A673 (cell line): Measurements from ENCODE around the gene CTNNA1. TPM values are rescaled to one million over a fixed set of nuclear protein-coding genes. Genes with fewer than 3 reads are reported as not detected.

ENCODE experiments used
- BruUV-seq: library from RNA; stranded (reverse); fragments of 400-500 nt; replicated peaks from 2 replicates; lab custom pipeline; 2021; lab: Mats Ljungman, UMichigan
- CTCF ChIA-PET: fragments of 300-600 bp; sonication (Branson Sonifier 250); formaldehyde crosslinking; loops from one replicate; lab custom pipeline; 2022; ENCODE audit warnings: antibody characterized with exemption; lab: Charles Lee
- POLR2A ChIA-PET: fragments of 300-600 bp; sonication (Branson Sonifier 250); formaldehyde crosslinking; loops from one replicate; lab custom pipeline; 2022; ENCODE audit warnings: antibody characterized with exemption; ENCODE audit not compliant: low non-redundant PET; lab: Charles Lee
- DNase-seq: peaks from one replicate; pipeline ENCODE4 v3.0.0-alpha.2; 2015; ENCODE audit warnings: low spot score
- H3K27ac ChIP-seq: fragments of 200-600 bp; sonication (generic); 2 replicates; pipeline ENCODE4 v1.5.1; 2016; ENCODE audit warnings: mixed run types, low read depth, mild to moderate bottlenecking, mixed read lengths, antibody characterized with exemption, low read length; ENCODE audit not compliant: poor library complexity, severe bottlenecking
- H3K27me3 ChIP-seq: fragments of 200-600 bp; sonication (generic); replicated peaks from 2 replicates; pipeline ENCODE4 v1.6.1; 2017; ENCODE audit warnings: mixed run types, low read depth, mild to moderate bottlenecking, mixed read lengths, antibody characterized with exemption, low read length; ENCODE audit not compliant: insufficient read depth, poor library complexity
- H3K36me3 ChIP-seq: fragments of 200-600 bp; sonication (generic); 2 replicates; pipeline ENCODE4 v1.6.1; 2016; ENCODE audit warnings: mixed run types, mild to moderate bottlenecking, mixed read lengths, antibody characterized with exemption, low read length; ENCODE audit not compliant: insufficient read depth, poor library complexity, severe bottlenecking
- H3K4me1 ChIP-seq: fragments of 200-600 bp; sonication (generic); 2 replicates; pipeline ENCODE4 v1.6.1; 2017; ENCODE audit warnings: mixed run types, mild to moderate bottlenecking, mixed read lengths, antibody characterized with exemption, low read length; ENCODE audit not compliant: insufficient read depth, poor library complexity, severe bottlenecking
- H3K4me3 ChIP-seq: fragments of 200-600 bp; sonication (generic); 2 replicates; pipeline ENCODE4 v1.5.1; 2016; ENCODE audit warnings: low read depth, mixed run types, mild to moderate bottlenecking, mixed read lengths, low read length; ENCODE audit not compliant: poor library complexity, severe bottlenecking
- H3K9me3 ChIP-seq: fragments of 200-600 bp; sonication (generic); 2 replicates; pipeline ENCODE4 v1.6.1; 2016; ENCODE audit warnings: mixed run types, low read depth, mild to moderate bottlenecking, mixed read lengths, antibody characterized with exemption, low read length; ENCODE audit not compliant: poor library complexity, severe bottlenecking
- EZH2 ChIP-seq: fragments of 200-600 bp; sonication (generic); IDR thresholded peaks from 2 replicates; pipeline ENCODE4 v1.6.1; 2017; ENCODE audit warnings: borderline replicate concordance, low read depth, mild to moderate bottlenecking, mixed read lengths, antibody characterized with exemption, low read length; ENCODE audit not compliant: poor library complexity, severe bottlenecking
- intact Hi-C: fragments of 100-400 bp; cut with micrococcal nuclease; formaldehyde crosslinking; loops from one replicate; pipeline ENCODE4 v1.10.0; 2022; ENCODE audit not compliant: unreplicated experiment
- total RNA-seq: library from RNA; stranded (reverse); gene quantifications from 2 replicates; pipeline ENCODE4 v1.2.3, GENCODE V29; 2021
- TF ChIP-seq, protein P1 (sequence below): fragments of 300-800, 200-600 bp; sonication (generic); conservative IDR thresholded peaks from 2 replicates; pipeline ENCODE4 v1.5.1; 2017; ENCODE audit warnings: low read depth, mild to moderate bottlenecking, antibody characterized with exemption, low read length, moderate library complexity, mixed read lengths

CTNNA1 gene
- total RNA-seq, 1 experiment from 2014 or later, result 249 TPM

- no peaks in the 10 kb centered on the region for H3K4me1 ChIP-seq
- H3K27me3 ChIP-seq, result no peaks in the 10 kb centered on the region
- H3K27ac ChIP-seq, result no peak overlapping the region
- no peaks in the 10 kb centered on the region for H3K36me3 ChIP-seq
- TF ChIP-seq, protein P1, sequence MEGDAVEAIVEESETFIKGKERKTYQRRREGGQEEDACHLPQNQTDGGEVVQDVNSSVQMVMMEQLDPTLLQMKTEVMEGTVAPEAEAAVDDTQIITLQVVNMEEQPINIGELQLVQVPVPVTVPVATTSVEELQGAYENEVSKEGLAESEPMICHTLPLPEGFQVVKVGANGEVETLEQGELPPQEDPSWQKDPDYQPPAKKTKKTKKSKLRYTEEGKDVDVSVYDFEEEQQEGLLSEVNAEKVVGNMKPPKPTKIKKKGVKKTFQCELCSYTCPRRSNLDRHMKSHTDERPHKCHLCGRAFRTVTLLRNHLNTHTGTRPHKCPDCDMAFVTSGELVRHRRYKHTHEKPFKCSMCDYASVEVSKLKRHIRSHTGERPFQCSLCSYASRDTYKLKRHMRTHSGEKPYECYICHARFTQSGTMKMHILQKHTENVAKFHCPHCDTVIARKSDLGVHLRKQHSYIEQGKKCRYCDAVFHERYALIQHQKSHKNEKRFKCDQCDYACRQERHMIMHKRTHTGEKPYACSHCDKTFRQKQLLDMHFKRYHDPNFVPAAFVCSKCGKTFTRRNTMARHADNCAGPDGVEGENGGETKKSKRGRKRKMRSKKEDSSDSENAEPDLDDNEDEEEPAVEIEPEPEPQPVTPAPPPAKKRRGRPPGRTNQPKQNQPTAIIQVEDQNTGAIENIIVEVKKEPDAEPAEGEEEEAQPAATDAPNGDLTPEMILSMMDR, result no peak
- no peak for TF ChIP-seq EZH2
- H3K9me3 ChIP-seq, result no peaks in the 10 kb centered on the region
- ChIA-PET POLR2A (no interaction called here), CTCF (no interaction called here)
- BruUV-seq, result no TSS peak
- intact Hi-C loops, result no loop called here
- DNase-seq, result no peak
- no peak overlapping the region for H3K4me3 ChIP-seq
Observed at GRCh38 chr5:138981131-138981530, 227.9 kb downstream of the CTNNA1 start.

DNA sequence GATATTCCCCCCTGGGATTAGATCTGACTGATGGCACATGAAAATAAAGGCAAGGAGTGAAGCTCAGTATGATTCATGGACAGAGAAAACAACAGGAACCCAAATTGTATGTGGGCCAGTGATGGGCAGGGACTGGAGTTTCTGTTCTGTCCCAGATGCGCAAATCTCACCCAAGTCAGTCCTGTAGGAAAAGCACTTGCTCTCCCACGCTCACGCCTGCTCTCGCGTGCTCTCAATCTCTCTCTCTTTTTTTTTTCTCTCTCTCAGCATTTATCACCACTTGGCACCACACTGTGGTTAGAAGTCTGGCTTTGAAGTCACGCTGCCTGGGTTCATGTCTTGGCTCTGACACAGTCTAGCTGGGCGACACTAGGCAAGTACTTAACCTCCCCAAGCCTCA lies 228.4 kb downstream of the CTNNA1 start:
- POLR2A ChIA-PET, result no interaction called here
- Histone ChIP-seq H3K27me3 (no peaks in the 10 kb centered on the region), H3K4me1 (no peaks in the 10 kb centered on the region), H3K4me3 (no peak overlapping the region), H3K36me3 (no peaks in the 10 kb centered on the region), H3K27ac (no peak overlapping the region), H3K9me3 (no peaks in the 10 kb centered on the region)
- TF ChIP-seq EZH2, result no peak
- TF ChIP-seq, protein P1, result no peak
- CTCF ChIA-PET, result no interaction called here
- no TSS peak for BruUV-seq
- intact Hi-C loops, result no loop called here
- DNase-seq, result no peak

GRCh38 chr5:138983984-138984383 lies 230.8 kb downstream of the CTNNA1 start:
- Histone ChIP-seq H3K9me3 (no peaks in the 10 kb centered on the region), H3K27me3 (no peaks in the 10 kb centered on the region), H3K4me1 (no peaks in the 10 kb centered on the region), H3K4me3 (no peak overlapping the region), H3K36me3 (no peaks in the 10 kb centered on the region), H3K27ac (no peak overlapping the region)
- DNase-seq, result no peak
- no TSS peak for BruUV-seq
- intact Hi-C loops, result no loop called here
- CTCF ChIA-PET, result no interaction called here
- TF ChIP-seq, protein P1, result no peak
- no peak for TF ChIP-seq EZH2
- POLR2A ChIA-PET, result no interaction called here

Other genes with a start within 250 kb of the CTNNA1 start
- gene ETF1, start 210.2 kb upstream of the CTNNA1 start, total RNA-seq, result 172 and 191 TPM in 2 replicates
- 502 TPM in 2 replicates for gene HSPA9, start 178.0 kb upstream of the CTNNA1 start, total RNA-seq
- gene LRRTM2, start 121.9 kb downstream of the CTNNA1 start, total RNA-seq, result 0.39 and 0.67 TPM in 2 replicates